GM12891 (cell line): ENCODE data around the gene FPGS. TPM values are rescaled to one million over a fixed set of nuclear protein-coding genes. Genes with fewer than 3 reads are reported as not detected.
"Not testable (repeated sequence)": the region's sequence is repeated elsewhere in the genome, so short reads cannot be mapped to it uniquely, and the experiment has no call there.

ENCODE experiments used
- DNase-seq: peaks from one replicate; pipeline ENCODE4 v3.0.0; 2011; ENCODE audit warnings: low spot score; ENCODE audit not compliant: insufficient read length
- FAIRE-seq: peaks from 2 replicates; lab custom pipeline; 2011; peaks lifted over from hg19 to GRCh38; lab: Jason Lieb, UNC
- PAX5 ChIP-seq: IDR thresholded peaks from 2 replicates; pipeline ENCODE4 v1.6.1; 2011; ENCODE audit warnings: low read length, moderate library complexity, mild to moderate bottlenecking; ENCODE audit not compliant: insufficient read depth, severe bottlenecking
- POLR2A ChIP-seq: IDR thresholded peaks from 2 replicates; pipeline ENCODE4 v1.6.1; 2011; ENCODE audit warnings: low read depth, low read length, control low read depth
- POLR2AphosphoS5 ChIP-seq: IDR thresholded peaks from 2 replicates; pipeline ENCODE4 v1.6.1; 2011; ENCODE audit warnings: low read depth, low read length, control low read depth
- POU2F2 ChIP-seq: IDR thresholded peaks from 2 replicates; pipeline ENCODE4 v1.6.1; 2011; ENCODE audit warnings: low read depth, mild to moderate bottlenecking, control low read depth, low read length, moderate library complexity
- SPI1 ChIP-seq: IDR thresholded peaks from 2 replicates; pipeline ENCODE4 v1.6.1; 2011; ENCODE audit warnings: low read depth, low read length, control low read depth
- TAF1 ChIP-seq: IDR thresholded peaks from 2 replicates; pipeline ENCODE4 v1.6.1; 2011; ENCODE audit warnings: low read depth, low read length, control low read depth
- polyA plus RNA-seq: library from polyadenylated mRNA; unstranded; fragments of >200 nt; gene quantifications from one replicate; pipeline ENCODE4 v1.2.1, GENCODE V29; 2012; ENCODE audit warnings: low read depth, missing spikeins, inconsistent platforms; ENCODE audit not compliant: missing spikeins

FPGS gene, protein sequence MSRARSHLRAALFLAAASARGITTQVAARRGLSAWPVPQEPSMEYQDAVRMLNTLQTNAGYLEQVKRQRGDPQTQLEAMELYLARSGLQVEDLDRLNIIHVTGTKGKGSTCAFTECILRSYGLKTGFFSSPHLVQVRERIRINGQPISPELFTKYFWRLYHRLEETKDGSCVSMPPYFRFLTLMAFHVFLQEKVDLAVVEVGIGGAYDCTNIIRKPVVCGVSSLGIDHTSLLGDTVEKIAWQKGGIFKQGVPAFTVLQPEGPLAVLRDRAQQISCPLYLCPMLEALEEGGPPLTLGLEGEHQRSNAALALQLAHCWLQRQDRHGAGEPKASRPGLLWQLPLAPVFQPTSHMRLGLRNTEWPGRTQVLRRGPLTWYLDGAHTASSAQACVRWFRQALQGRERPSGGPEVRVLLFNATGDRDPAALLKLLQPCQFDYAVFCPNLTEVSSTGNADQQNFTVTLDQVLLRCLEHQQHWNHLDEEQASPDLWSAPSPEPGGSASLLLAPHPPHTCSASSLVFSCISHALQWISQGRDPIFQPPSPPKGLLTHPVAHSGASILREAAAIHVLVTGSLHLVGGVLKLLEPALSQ
- 48.1 TPM for polyA plus RNA-seq

DNA sequence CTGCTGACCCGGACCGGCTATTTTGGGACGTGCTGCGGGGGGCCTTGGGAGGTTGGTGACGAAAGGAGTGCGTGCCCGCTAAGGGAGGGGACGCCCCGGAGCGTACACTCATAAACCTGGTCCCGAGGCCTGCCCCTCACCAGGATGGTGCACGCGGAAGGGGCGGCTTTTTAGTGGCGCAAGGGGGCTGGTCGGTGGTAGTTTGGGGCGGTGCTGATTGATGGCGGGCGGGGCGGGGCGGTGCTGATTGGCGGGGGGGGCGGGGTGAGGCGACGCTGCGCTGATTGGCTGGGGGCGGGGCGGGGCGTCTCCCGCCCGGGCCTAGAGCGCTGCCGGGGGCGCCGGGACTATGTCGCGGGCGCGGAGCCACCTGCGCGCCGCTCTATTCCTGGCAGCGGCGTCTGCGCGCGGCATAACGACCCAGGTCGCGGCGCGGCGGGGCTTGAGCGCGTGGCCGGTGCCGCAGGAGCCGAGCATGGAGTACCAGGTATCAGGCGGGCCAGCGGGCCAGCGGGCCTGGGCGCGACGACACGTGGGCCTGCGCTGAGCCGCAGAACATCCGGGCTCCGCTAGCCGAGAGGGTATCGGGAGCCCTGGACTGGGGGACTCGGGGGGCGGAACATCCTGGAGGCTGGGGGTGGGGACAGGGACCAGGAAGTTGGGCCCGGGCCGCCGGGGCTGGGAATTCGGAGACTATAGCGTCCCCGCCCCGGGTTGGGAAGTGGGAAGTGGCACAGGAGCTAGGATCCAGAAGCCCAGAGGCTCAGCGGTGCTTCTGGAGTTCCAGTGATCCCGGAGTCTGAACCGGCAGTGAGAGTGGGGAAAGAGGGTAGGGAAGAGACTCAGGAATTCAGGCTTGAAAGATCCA, at the start of gene FPGS:
Gene FPGS, plus strand, starts transcription at position 307 of the 868 bp plus-strand sequence. Its CDS starts 43 bp downstream, at position 350.
- TF ChIP-seq SPI1: no peak
- no peak; the same call in 1 of the 2 replicates for TF ChIP-seq POU2F2
- peak; percentile 20; the same call in 1 of the 2 replicates for TF ChIP-seq TAF1
- TF ChIP-seq POLR2A: peak; percentile 72; the same call in 1 of the 2 replicates
- peak; percentile 62; the same call in 1 of the 2 replicates for TF ChIP-seq POLR2AphosphoS5
- no peak for TF ChIP-seq PAX5
- peak; percentile 94 for DNase-seq
- FAIRE-seq: peak; percentile 93

DNA sequence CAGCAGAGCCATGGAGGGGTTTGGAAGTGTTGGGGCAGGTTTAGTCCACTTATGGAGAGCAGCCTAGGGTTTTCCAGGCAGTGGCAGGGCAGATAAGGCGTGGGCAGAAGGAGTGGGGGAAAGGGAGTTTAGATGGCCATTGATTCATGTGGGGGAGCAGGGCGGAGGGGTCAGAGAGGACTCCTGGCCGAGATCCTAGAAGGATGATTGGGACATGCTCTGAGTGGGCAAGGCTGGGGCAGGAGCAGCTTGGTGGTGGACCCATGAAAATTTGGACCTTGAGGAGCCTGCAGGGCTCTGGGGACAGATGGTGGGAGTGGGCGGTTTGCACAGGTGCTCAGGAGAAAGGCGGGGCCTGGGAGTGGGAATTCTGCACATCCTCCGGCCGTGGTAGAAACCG, 49.5 kb upstream of the FPGS start:
- DNase-seq (no peak), FAIRE-seq (no peak)
- TF ChIP-seq SPI1: no peak
- no peak for TF ChIP-seq PAX5
- TF ChIP-seq TAF1: no peak
- no peak for TF ChIP-seq POLR2A

DNA sequence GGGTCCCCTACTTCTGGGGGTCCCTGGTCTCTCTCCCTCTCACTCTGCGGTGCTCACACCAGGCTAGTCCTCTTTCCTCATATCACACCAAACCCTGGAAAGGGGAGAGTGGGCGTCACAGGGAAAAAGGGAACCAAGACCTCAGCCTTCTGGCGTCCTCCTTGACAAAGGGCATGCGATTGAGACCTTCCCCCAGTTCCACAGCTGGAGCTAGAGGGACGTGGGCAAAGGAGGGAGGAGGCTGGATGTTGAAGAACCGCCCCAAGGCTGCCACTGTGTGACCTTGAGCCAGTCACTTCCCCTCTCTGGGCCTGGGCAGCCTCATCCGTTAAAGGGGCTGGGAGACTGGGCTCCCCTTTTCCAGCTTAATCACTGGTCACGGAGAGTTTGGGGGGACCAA, 49.1 kb upstream of the FPGS start:
- DNase-seq (no peak), FAIRE-seq (no peak)
- TF ChIP-seq POLR2A (no peak), POU2F2 (no peak), TAF1 (no peak), SPI1 (no peak), POLR2AphosphoS5 (no peak), PAX5 (no peak)

DNA sequence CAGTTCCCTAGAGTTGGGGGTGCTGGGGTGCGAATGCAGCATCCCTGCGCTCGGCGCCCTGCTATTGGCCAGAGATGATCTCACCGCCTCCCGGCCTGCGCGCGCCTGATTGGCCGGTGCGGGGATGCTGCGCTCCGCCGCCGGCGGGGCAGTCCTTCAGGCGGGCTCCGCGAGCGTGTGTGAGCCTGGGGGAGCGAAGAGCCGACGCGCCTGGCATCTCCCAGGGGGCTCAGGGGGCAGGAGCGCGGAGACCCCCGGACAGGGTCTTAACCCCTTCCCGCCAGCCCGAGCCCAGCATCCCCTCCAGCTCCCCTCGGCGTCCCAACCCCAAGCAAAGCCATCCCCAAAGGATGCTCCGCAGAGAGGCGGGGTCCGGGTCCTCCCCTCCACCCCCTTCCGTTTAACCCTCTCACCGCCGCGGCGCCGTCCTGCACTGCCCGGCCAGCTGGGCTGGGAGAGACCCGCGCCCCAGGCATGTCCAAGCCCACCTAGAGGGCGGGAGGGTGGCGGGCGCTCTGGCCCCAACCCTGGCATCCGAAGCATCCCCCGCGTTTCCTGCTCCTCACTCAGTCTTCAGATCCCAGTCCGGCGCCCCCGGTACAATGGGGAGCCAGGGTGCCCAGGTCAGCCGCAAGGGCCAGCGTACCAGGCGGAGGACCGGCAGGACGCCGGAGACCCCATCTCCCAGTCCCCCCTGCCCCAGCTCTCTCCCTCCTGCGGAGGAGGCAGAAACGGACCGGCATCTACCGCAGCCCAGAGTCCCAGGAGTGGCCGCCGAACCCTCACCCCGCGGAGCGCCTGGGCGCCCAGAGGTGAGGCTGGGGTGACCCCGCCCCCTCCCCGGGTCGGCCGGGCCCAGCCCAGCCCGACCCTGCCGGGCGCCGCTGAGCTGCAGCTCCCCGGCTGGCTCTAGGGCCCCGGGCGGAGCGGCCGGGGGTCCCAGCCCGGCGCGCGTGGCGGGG, 48.3 kb upstream of the FPGS start:
- TF ChIP-seq POLR2AphosphoS5: no peak
- no peak for TF ChIP-seq POU2F2
- TF ChIP-seq POLR2A: no peak
- TF ChIP-seq SPI1: no peak
- TF ChIP-seq TAF1: no peak
- no peak for TF ChIP-seq PAX5
- FAIRE-seq (no peak), DNase-seq (no peak)

DNA sequence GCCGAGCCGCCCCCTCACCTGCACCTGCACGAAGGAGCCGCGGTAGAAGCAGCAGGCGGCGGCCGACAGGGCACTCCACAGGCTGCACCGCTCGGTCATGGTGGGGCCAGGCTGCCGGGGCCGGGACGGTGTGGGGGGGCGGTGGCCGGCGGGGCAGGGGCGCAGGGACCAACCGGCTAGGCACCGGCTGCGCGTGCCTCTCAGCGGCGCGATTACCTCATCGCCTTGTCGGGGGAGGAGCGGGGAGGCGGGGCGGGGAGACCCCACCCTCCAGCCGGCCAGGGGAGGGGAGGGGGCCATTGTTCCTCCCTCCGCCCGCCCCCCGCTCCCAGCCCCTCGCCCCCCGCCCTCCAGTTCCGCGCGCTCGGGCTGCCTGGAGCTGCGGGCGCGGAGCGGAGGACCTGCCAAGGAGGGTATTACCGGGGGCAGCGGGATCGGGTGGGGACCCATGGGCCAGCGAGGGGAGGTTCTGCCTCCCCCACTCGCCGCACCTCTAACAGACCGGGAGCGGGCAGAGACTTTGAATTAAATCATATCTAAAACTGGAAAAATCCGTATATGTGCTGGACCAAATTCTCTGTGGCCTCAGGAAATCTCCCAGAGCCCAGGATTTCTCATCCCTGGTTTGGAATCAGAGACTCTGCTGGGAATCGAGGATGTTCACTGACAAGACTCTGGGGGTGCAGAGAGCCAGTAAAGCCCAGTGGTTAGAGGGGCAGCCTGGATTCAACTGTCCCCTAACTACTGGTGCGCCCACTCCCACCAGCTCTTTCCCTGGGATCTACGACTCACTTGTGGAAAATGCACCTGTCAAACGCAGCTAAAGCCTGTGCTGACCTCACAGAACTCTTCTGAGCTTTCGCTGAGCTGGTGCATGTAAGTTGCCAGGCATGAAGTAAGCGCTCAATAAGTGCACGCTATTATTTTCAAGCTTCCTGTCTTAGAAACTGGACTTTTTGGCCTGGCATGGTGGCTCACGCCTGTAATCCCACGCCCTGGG, 47.3 kb upstream of the FPGS start:
- FAIRE-seq: no peak
- no peak for DNase-seq
- TF ChIP-seq TAF1: no peak
- no peak for TF ChIP-seq PAX5

DNA sequence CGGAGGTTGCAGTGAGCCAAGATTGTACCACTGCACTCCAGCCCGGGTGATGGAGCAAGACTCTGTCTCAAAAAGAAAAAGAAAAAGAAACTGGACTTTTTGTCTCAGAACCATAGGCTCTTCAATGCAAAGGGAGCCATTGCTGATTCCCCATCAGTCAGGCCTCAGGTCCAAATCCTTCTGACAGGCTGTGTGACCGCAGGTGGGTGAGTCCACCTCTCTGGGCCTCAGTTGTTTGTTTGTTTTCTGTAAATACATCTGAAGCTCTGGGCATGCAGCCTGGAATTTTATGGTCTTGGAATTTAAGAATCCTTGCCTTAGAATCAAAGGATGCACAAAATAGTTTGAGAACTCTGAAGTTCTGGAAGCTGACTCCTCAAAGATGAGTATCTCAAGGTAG, 46.4 kb upstream of the FPGS start:
- TF ChIP-seq POU2F2: no peak
- TF ChIP-seq TAF1: no peak
- TF ChIP-seq PAX5: no peak
- TF ChIP-seq POLR2AphosphoS5: no peak
- no peak for TF ChIP-seq POLR2A
- no peak for TF ChIP-seq SPI1
- DNase-seq: no peak
- FAIRE-seq: no peak

DNA sequence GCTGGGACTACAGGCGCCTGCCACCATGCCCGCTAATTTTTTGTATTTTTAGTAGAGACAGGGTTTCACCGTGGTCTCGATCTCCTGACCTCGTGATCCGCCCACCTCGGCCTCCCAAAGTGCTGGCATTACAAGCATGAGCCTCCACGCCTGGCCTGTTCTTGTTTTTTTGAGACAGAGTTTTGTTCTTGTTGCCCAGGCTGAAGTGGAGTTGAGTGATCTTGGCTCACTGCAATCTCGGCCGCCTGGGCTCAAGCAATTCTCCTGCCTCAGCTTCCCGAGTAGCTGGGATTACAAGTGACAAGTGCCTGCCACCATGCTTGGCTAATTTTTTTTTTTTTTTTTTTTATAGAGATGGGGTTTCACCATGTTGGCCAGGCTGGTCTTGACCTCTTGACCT, 45.9 kb upstream of the FPGS start:
- not testable (repeated sequence) for FAIRE-seq, DNase-seq

DNA sequence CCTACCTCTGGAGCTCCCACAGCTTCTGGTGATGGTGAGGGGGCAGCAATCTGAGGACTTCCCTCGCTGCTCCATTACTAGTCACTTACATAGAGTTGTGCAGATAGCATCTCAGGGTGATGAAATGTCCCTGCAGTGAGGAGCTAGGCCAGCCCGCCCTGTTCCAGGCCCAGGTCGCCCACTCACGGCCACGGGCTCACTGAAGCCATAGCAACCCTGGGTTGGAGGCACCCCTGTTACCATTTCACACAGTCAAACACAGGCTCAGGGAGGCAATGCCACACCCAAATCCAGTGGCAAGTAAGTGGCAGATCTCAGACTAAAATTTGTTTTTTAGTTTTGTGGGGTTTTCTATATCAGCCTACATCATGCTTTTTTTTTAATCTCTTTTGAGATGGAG, 43.8 kb upstream of the FPGS start:
- no peak for DNase-seq

More for the DNA sequence above, 43.8 kb upstream of the FPGS start:
- no peak for FAIRE-seq
- no peak for TF ChIP-seq PAX5
- TF ChIP-seq POU2F2: no peak
- no peak for TF ChIP-seq POLR2A
- no peak for TF ChIP-seq SPI1
- no peak for TF ChIP-seq TAF1
- no peak for TF ChIP-seq POLR2AphosphoS5
